HS-5 (cell line): Measurements from ENCODE around the gene HADHB.
"Not testable (repeated sequence)": the region's sequence is repeated elsewhere in the genome, so short reads cannot be mapped to it uniquely, and the experiment has no call there.

ENCODE experiments used
- DNase-seq: peaks from one replicate; pipeline ENCODE4 v3.0.0-alpha.2; 2012; ENCODE audit warnings: low read depth

Gene HADHB

DNA sequence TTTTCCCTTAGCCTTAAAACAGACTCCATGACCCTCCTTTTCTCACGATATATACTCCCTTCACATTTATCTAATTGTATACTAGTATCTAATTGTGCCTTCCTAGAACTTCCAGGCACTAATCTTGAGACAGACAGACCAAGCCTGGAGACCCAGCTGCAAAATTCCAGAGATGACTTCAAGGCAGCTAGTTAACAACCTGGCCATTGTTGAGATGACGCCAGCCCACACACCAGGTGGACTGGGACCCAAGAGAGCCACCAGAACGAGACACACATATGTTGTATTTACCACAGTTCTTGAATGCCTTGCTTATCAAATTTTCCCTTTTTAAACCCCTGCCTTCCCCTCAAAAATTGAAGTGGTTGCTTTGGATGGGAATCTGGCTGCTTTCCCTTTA is 52.3 kb downstream of the HADHB start:
- no peak for DNase-seq

DNA sequence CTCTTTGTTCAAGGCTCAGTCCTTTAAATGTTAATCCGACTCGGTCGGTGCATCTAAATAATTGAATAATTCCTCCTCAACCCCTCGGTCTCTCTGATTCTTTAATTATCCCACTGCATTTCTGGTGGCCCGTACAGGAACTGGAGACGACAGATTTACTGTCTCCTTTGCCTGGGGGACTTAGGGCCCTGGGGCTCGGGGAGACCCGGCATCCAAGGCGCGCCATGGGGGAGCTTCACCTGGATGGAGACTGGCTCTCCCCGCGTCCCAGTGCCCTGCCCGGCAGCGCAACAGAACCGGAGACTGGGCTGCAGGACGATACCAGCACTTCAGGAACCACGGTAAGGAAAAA is 53.5 kb downstream of the HADHB start:
- DNase-seq = no peak

DNA sequence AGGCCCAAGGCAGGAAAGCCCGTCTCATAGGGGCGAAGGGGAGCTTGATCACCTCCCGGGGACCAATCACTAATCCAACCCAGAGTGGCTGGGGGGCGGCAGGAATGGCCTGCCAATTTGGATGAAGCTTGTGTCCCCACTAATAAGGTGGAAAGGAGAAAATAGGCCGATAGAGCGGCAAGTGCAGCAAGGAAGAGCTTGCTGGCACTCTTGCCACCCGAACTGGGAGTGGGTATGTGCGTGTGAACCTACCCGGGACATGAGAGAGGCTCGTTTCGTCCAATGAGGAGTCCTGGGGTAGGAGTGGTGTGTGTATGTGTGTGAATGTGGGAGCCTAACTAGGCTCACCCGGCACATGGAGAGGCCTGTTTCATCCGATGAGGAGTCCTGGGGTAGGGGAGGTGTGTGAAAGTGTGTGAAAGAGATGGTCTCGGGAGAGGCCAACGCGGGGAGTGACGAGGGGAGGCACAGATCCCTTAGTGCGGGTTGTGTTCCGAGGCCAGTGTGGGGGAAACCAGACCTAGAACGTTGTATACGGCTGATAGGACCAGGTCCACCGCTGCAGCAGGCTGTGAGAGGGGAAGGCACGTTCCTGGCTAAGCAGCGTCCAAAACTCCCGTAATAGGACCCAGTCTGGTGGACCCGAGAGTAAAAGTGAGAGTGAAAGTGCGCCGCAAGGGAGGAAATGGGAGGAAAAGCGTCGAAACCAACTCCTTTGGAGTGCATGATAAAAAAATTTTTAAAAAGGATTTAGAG is 54.1 kb downstream of the HADHB start:
- DNase-seq = no peak

DNA sequence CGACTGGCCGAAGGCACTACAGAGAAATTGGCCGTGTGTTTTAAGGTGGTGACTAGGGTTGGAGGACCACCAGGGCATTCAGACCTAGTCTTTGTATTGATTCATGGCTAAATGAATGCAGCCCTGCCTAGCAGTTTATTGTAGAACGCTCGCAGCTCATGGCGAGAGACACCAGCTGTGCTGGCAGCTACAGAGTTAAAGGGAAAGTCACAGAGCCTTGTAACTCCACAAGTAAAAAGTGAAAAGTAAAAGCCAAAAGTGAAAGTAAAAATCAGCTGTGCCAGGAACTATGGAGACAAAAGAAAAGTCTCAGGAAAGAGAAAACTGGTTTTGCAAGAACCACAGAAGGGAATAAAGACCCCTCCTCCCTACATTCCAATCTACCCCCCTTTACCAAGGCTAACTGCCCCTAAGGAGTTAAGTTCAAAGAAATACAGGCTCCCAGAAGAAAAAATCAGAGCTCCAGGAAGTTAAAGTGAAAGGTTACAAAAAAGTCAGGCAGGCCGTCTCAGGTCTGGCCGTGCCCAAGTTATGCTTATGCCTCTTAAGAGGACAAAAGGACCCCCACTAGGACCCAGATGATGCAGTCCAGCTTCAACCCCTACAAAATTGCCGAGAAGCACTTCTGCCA is 54.8 kb downstream of the HADHB start:
- DNase-seq = no peak

DNA sequence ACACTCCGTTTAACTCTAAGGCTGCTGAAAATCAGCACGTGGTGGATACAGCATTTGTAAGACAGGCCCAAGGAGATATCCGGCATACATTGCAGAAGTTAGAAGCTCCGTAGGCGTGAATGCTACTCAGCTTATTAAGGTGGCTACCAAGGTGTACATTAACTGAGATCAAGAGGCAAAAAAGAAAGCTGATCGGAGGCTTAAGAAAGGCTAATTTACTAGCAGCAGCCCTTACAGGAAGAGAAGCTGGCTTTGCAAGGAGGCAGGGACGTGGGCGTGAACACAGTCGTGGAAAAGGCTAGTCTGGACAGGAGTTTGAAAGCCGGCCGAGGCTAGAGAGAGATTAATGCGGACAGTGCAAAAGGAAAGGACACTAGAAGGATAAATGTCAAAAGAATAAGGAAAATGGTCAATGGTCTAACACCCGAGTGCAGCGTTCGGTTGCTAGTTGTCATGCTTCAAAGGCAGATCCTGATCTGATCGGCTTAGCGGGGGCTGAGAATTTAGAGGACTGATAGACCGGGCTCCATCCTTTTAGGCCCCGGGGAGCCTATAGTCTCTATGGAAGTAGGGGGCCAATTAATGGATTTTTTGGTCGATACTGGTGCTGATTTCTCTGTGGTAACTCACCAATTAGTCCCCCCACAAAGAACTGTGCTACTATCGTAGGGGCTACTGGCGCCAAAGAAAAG is 55.6 kb downstream of the HADHB start:
- DNase-seq = no peak

DNA sequence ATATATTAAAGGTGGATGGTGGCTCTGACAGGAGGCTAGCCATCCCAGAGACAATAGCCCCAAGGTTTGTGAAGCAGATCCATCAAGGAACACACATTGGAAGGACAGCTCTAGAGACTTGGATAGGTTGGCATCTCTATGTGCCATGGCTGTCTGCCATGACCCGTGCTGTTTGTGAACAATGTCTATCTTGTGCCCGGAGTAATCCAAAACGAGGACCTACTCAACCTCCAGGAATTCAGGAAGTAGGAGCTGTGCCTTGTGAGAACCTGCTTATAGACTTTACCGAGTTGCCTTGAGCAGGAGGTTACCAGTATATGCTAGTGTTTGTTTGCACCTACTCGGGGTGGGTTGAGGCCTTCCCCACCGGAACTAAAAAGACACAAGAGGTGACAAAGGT is 58.1 kb downstream of the HADHB start:
- DNase-seq = no peak

DNA sequence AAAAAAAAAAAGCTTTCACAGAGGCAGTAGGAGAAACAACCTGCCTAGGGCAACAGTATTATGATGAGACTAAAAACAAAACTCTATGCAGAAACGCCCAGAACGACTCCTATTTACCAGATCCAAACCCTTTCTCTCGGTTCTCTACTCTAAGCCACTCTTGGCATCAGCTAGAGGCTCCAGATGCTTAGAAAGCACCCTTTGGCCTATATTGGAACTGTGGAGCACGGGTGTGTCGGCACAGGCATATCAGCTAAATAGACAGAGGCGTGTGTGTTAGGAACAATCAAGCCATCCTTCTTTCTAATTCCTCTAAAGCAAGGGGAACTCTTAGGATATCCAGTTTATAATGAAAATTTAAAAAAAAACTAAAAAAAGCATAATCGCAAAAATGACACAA is 60.4 kb downstream of the HADHB start:
- DNase-seq = not testable (repeated sequence)

DNA sequence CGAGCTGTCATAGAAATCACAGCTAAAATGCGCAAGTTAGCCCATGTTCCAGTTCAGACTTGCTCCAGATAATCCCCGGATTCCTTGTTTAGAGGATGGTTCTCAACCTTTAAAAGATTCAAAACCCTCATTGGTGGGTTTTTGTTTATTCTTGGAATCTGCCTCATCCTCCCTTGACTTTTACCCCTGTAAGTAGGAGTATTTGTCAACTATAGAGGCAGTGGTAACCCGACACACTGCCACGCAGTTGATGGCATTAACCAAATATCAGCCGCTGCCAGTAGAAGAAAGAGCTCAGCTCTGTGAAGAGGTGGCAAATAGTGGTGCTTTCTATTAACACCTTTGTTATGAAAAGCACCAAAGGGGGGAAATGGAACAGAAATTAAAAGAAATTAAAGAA is 60.8 kb downstream of the HADHB start:
- DNase-seq = no peak

DNA sequence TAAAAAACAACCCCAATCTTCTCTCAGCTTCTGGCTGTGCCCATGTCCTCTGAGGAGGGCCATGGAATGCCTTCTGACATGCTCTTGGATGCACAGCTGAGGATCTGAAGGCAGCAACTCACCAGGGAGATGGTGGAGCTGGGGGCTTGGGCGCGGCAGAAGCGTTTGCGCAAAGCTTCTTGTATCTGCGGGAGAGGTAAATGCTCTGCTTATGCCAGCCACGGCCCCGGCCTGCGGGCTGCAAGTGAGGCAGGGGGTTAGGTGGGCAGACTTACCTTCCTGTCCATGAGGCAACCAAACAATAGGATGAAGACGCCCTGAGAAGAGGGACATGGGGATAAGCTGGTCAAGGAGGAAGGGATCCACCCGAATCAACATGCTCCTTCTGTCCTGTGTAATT is 65.2 kb downstream of the HADHB start:
- DNase-seq = no peak

DNA sequence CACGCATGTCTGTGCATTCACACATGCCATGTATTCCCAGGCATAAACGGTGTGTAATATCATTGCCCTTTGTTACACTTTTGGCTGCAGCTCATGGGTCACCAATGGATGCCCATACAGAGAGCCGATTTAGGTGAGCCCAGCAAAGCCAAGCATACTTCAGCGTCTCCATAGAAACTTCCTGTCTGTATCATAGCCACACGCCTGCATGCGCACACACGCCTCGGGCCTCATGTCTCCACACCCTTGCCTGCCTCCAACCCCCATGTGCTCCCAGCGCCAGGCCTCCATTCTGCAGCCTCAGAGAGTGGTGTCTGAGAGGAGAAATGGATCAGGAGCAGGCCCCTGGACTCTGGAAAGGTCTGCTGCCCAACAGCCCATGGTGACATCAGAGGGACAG is 67.7 kb downstream of the HADHB start:
- DNase-seq = no peak

DNA sequence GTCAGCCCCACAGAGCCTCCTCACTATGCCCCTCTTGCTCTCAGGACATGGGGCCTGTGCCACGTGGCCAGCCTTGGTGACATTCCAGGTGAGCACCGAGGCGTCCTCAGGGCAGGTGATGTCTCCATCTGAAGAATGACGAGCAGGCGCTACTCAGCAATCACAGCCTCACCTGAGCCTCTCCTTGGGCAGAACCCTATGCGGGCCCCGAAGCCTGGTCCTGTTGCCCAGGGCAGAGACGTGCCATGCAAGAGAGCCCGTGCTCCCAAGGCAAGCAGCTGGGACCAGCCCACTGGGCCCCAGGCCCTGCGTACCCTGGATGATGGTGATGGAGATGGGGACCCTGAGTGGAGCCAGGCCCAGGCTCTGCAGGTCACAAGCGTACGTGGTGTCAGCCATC is 68.7 kb downstream of the HADHB start:
- no peak for DNase-seq

DNA sequence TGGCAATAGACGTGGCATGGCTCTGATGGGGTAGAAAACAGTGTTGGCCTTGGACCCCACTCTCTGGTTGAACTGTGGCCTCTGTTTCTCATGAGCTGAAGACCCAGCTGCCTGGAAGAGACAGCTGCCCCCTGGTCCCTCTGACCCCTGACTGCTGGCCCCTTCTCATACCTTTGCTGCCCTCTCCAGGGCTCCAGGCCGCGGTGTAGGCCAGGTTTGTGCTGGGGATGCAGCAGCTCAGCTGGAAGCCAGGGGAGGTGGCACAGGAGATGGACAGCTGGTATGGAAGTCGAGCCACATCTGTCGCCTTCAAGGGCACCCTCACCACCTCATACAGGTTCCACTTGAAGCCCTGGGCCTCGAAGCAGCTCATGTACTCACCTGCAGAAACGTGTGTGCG is 69.5 kb downstream of the HADHB start:
- no peak for DNase-seq

DNA sequence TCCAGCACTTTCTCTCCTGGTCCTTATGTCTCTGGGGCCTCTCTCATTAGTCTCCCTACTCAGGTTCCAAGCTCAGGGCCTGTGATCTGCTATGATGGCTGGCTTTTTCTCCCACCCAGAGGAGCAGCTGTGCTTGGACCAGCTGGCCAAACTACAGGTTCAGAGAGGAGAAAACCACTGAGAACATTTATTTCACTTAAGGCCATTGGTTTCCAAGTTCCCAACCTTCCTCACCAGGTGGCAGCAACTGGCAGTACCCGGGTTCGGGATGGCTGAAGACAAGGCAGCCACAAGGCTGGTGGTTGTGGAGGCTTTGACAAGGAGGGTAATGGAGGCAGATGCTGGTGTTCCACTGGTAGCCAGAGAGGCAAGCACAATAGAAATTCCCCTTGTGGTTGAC is 71.3 kb downstream of the HADHB start:
- DNase-seq = no peak

DNA sequence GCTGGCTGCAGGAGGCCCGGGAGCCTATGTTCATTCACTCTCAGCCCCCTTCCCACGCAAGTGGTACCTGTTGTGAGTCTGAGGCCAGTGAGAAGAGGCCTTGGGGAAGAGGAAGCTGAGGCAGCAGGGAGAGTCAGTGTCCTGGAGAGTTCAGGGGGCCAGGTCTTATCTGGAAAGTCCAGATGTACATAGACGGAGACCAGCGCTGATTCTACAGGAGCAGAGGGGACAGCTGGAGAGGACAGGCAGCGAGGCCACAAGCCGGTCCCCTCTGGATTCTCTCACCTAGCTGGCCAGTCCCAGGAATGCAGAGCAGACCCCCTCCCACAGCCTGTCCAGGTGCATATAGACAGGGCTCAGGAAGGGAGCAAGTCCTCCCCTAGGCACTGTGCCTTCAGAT is 72.1 kb downstream of the HADHB start:
- DNase-seq = no peak

DNA sequence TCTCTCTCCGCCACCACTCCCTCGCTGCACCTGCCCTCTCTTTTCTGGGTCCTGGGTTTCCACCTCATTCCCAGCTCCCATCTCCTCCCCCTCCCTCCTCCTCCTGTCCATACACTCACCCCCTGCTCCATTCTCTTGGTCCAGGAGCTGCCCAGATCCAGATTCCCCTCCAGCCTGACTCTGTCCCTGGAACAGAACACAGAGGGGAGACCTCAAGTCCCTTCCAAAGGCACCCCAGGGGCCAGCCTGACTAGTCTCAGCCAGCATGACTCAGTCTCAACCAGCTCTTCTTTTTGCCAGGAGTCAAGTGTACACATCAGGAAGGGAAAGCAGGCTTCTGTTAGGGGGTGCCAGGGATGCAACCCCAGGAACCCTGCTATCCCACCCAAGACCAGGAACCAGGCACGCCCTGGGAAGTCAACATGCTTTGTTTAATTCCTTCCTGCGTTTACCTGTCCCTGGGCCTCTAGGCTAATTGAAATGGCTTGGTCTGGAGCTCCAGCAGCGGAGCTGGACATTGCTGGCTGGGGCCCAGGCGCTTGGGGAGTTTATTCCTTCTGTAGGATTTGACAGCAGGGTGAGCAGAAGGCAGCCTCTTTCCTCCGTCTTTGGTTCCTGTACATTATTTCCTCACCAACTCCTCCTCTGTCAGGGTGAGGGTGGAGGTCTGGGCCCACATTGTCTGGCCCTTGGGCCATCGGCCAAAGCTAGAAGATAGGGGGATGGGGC is 72.8 kb downstream of the HADHB start:
- no peak for DNase-seq

DNA sequence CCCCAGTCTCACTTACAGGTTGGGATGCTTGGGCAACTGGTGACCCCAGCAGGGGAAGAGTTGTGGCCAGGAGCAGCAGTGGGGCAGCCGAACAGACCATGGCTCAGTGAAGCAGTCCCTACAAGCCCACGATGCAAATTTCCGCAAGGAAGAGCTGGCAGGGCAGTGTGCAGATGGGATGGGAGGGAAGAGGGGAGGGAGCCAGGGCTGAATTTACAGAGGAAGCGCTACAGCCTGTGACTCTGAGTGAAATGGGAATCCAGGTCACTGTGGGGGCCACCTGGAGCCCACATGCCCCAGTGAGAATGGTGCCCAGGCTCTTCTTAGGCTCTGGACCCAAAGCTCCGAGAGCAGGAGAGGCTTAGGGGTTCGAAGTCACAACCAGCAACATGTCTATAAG is 74.2 kb downstream of the HADHB start:
- DNase-seq = no peak

DNA sequence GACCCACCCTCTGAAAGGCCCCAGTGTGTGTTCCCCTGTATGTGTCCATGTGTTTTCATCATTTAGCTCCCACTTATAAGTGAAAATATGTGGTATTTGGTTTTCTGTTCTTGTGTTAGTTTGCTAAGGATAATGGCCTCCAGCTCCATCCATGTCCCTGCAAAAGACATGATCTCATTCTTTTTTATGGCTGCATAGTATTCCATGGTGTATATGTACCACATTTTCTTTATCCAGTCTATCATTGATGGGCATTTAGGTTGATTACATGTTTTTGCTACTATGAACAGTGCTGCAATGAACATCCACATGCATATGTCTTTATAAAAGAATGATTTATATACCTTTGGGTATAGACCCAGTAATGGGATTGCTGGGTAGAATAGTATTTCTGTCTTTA is 79.7 kb downstream of the HADHB start:
- DNase-seq = not testable (repeated sequence)

DNA sequence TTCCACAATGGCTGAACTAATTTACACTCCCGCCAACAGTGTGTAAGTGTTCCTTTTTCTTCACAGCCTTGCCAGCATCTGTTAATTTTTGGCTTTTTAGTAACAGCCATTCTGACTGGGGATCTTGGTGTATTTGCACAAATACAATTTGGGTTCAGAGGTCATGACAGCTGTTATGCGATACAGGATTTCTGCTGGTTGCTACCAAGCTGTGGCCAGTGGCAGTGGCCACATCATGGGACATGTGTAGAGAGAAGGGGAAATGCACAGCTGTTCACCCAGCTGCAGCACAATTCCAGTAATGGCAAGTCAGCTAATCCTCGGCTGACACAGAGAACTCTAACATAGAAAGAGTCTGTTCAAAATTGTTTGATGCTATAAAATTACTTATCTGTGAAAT is 80.2 kb downstream of the HADHB start:
- DNase-seq = no peak

DNA sequence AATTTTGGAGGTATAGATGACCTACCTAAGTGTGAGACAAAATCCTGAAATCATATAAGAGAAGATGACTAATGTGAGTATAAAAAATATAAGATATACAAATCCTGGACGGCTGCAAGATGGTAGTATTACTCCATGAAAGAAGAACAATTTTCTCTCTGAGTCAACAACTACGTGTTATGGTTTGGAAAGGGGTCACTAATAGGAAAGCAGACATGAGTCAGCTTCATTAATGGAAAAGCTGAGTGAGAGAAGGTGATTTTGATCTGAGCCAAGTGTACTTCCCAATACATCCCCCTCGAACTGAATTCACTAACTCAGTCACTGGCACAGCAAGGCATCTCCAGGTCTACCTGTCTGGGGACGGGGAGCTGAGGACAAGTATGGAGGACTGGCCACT is 81.1 kb downstream of the HADHB start:
- DNase-seq = no peak

DNA sequence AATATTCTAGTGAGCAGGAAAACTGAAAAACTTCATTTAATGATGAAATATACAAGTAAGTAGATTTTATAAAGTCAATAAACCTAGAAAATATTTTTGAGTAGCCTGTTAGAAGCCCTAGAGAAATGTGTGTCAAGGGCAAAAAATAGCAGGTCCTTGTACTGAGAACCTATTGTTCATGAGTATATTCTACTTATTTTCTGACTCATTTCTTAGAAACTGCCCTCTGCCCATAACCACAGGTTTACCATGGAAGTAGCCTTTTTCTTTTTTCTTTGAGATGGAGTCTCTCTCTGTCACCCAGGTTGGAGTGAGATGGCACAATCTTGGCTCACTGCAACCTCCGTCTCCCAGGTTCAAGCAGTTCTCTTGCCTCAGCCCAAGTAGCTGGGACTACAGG is 81.8 kb downstream of the HADHB start:
- DNase-seq = no peak

DNA sequence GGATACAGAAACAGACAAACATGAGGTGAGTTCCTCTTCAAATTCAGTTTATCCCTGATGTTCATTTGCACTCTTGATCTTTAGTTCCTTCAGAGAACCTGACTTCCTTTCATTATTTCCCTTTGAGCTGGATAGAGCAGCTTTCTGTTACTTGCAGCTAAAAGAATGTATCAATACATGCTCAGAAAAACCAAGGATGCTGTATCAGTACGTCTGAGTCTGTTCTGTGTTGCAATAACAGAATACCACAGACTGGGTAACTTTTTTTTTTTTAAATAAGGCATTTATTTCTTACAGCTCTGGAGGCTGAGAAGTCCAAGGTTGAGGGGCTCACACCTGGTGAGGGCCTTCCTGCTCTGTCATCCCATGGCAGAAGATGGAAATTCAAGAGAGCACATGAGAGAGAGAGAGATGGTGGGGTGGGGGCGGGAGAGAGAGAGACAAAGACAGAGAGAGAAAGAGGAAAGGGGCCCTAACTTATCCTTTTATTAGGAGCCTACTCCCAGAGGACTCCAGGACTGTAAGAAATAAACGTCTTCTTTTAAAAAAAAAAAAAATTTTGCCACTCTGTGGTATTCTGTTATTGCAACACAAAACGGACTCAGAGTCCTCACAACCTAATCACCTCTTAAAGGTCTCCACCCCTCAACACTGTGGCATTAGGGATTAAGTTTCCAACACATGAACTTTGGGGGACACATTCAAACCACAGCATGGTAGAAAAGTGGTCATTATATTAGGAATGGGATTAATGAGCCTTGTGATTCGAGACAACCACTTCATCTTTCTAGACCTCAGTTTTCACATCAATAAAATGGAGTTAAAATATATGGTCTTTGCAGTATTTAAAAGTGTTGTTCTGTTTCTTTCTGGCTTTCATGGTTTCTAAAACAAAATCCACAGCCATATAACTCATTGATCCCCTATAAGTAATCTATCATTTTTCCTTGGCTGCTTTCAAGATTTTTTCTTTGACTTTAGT is 82.8 kb downstream of the HADHB start:
- no peak for DNase-seq

DNA sequence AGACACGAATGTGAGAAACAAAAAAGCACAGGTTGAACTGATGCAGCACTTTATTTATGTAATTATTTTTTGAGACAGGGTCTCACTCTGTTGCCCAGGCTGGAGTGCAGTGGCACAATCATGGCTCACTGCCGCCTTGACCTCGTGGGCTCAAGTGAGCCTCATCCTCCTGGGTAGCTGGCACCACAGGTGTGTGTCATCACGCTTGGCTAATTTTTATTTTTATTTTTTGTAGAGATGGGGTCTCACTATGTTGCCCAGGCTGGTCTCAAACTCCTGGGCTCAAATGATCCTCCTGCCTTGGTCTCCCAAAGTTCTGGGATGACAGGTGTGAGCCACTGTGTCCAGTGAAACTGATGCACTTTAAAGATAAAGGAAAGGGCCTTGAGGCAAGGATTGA is 84.3 kb downstream of the HADHB start:
- not testable (repeated sequence) for DNase-seq
